ENCODE results near the gene MARK3. TPM values are rescaled to one million over a fixed set of nuclear protein-coding genes. Genes with fewer than 3 reads are reported as not detected.

Gene MARK3
- total RNA-seq, 5 donors from 2014 or later (not counting 1 experiment from before 2014, with no cell fraction given) = 94.7 to 128 (median 107) TPM

- Mint-ChIP-seq H3K4me1 (peaks cover 45 to 53% (median 45%) of the 10 kb centered on the region in 3 donors), H3K4me3 (no peak overlapping the region), H3K9me3 (no peaks in the 10 kb centered on the region), H3K27me3 (no peaks in the 10 kb centered on the region), H3K27ac (no peak overlapping the region), H3K36me3 (peaks cover 22% of the 10 kb centered on the region)
- H3K4me1 ChIP-seq (ENCODE audit: control insufficient read depth in 1 of 2, extremely low read depth in 1 of 2, insufficient read depth in 2 of 2, low read length in 2 of 2) = peaks cover 0 to 10% of the 10 kb centered on the region in 2 experiments
- CTCF ChIA-PET = interaction anchor here in 1 of 2 donors (0.6 kb wide), 1 partner anchor 365 kb away, joined by 3 read pairs; no protein-coding TSS in a partner anchor
- no peak for DNase-seq
- WGBS (ENCODE audit: insufficient coverage) = no CpG with 5 or more reads among the region's 6 CpGs
- H3K36me3 ChIP-seq (ENCODE audit: control insufficient read depth in 2 of 2, extremely low read depth in 1 of 2, insufficient read depth in 1 of 2, low read length in 1 of 2) = peaks cover 0 to 9% of the 10 kb centered on the region in 2 donors
- H3K9me3 ChIP-seq = no peaks in the 10 kb centered on the region
- ATAC-seq (replicated peaks in 1 of 4) = no peak
- H3K27ac ChIP-seq (ENCODE audit: low read length) = no peak overlapping the region
- POLR2A ChIA-PET = no interaction called here
- no peak overlapping the region for H3K4me3 ChIP-seq (ENCODE audit: control insufficient read depth in 1 of 2, extremely low read depth in 1 of 2, low read length in 1 of 2)
- no peaks in the 10 kb centered on the region for H3K27me3 ChIP-seq (replicated peaks in 1 of 2; ENCODE audit: control insufficient read depth in 2 of 2, extremely low read depth in 1 of 2, insufficient read depth in 2 of 2, low read length in 1 of 2)
Observed at GRCh38 chr14:103442288-103442687, 57.1 kb downstream of the MARK3 start.

- no peaks in the 10 kb centered on the region for H3K9me3 Mint-ChIP-seq
- H3K27me3 Mint-ChIP-seq = no peaks in the 10 kb centered on the region
- ChIA-PET POLR2A (no interaction called here), CTCF (no interaction called here)
- no CpG with 5 or more reads among the region's 2 CpGs for WGBS (ENCODE audit: insufficient coverage)
- no peak overlapping the region for H3K4me3 Mint-ChIP-seq
- ATAC-seq (replicated peaks in 1 of 4) = no peak
- Histone ChIP-seq H3K36me3 (ENCODE audit: control insufficient read depth in 2 of 2, extremely low read depth in 1 of 2, insufficient read depth in 1 of 2, low read length in 1 of 2) (peaks cover 0 to 9% of the 10 kb centered on the region in 2 donors), H3K27me3 (replicated peaks in 1 of 2; ENCODE audit: control insufficient read depth in 2 of 2, extremely low read depth in 1 of 2, insufficient read depth in 2 of 2, low read length in 1 of 2) (no peaks in the 10 kb centered on the region), H3K4me1 (ENCODE audit: control insufficient read depth in 1 of 2, extremely low read depth in 1 of 2, insufficient read depth in 2 of 2, low read length in 2 of 2) (peaks cover 0 to 14% of the 10 kb centered on the region in 2 experiments), H3K27ac (ENCODE audit: low read length) (no peak overlapping the region), H3K4me3 (ENCODE audit: control insufficient read depth in 1 of 2, extremely low read depth in 1 of 2, low read length in 1 of 2) (no peak overlapping the region), H3K9me3 (no peaks in the 10 kb centered on the region)
- peaks cover 49 to 61% (median 49%) of the 10 kb centered on the region in 3 donors for H3K4me1 Mint-ChIP-seq
- no peak overlapping the region for H3K27ac Mint-ChIP-seq
- no peak for DNase-seq
- peaks cover 17% of the 10 kb centered on the region for H3K36me3 Mint-ChIP-seq
Observed at GRCh38 chr14:103443111-103443510, 57.9 kb downstream of the MARK3 start.

- DNase-seq = no peak
- Mint-ChIP-seq H3K36me3 (peaks cover 8% of the 10 kb centered on the region), H3K27me3 (no peaks in the 10 kb centered on the region), H3K27ac (peak overlapping the region in 1 of 2 donors; percentile 52), H3K9me3 (no peaks in the 10 kb centered on the region), H3K4me1 (peaks cover 55 to 62% (median 55%) of the 10 kb centered on the region in 3 donors), H3K4me3 (no peak overlapping the region)
- Histone ChIP-seq H3K27ac (ENCODE audit: low read length) (no peak overlapping the region), H3K4me1 (ENCODE audit: control insufficient read depth in 1 of 2, extremely low read depth in 1 of 2, insufficient read depth in 2 of 2, low read length in 2 of 2) (peaks cover 0 to 14% of the 10 kb centered on the region in 2 experiments), H3K4me3 (ENCODE audit: control insufficient read depth in 1 of 2, extremely low read depth in 1 of 2, low read length in 1 of 2) (no peak overlapping the region), H3K36me3 (ENCODE audit: control insufficient read depth in 2 of 2, extremely low read depth in 1 of 2, insufficient read depth in 1 of 2, low read length in 1 of 2) (peaks cover 0 to 3% of the 10 kb centered on the region in 2 donors), H3K27me3 (replicated peaks in 1 of 2; ENCODE audit: control insufficient read depth in 2 of 2, extremely low read depth in 1 of 2, insufficient read depth in 2 of 2, low read length in 1 of 2) (no peaks in the 10 kb centered on the region), H3K9me3 (no peaks in the 10 kb centered on the region)
- POLR2A ChIA-PET = no interaction called here
- peak in 1 of 4 experiments; percentile 36 for ATAC-seq (replicated peaks in 1 of 4)
- CTCF ChIA-PET = no interaction called here
- 100% methylated on average over 1 of the region's 4 CpGs for WGBS (ENCODE audit: insufficient coverage)
Observed at GRCh38 chr14:103444837-103445524, 59.8 kb downstream of the MARK3 start.

- Histone ChIP-seq H3K36me3 (ENCODE audit: control insufficient read depth in 2 of 2, extremely low read depth in 1 of 2, insufficient read depth in 1 of 2, low read length in 1 of 2) (no peaks in the 10 kb centered on the region), H3K4me3 (ENCODE audit: control insufficient read depth in 1 of 2, extremely low read depth in 1 of 2, low read length in 1 of 2) (no peak overlapping the region), H3K9me3 (no peaks in the 10 kb centered on the region), H3K27ac (ENCODE audit: low read length) (no peak overlapping the region), H3K27me3 (replicated peaks in 1 of 2; ENCODE audit: control insufficient read depth in 2 of 2, extremely low read depth in 1 of 2, insufficient read depth in 2 of 2, low read length in 1 of 2) (no peaks in the 10 kb centered on the region), H3K4me1 (ENCODE audit: control insufficient read depth in 1 of 2, extremely low read depth in 1 of 2, insufficient read depth in 2 of 2, low read length in 2 of 2) (peaks cover 0 to 14% of the 10 kb centered on the region in 2 experiments)
- Mint-ChIP-seq H3K4me1 (peaks cover 54 to 62% (median 55%) of the 10 kb centered on the region in 3 donors), H3K27ac (peak overlapping the region in 1 of 2 donors; percentile 19), H3K9me3 (no peaks in the 10 kb centered on the region), H3K27me3 (no peaks in the 10 kb centered on the region), H3K36me3 (peaks cover 6% of the 10 kb centered on the region), H3K4me3 (no peak overlapping the region)
- DNase-seq = no peak
- CTCF ChIA-PET = no interaction called here
- WGBS (ENCODE audit: insufficient coverage) = 79% methylated on average over 2 of the region's 3 CpGs
- ATAC-seq (replicated peaks in 1 of 4) = no peak
- POLR2A ChIA-PET = no interaction called here
Observed at GRCh38 chr14:103445806-103446205, 60.6 kb downstream of the MARK3 start.

GRCh38 chr14:103448097-103448496, 62.9 kb downstream of the MARK3 start:
- DNase-seq (no peak), ATAC-seq (replicated peaks in 1 of 4) (no peak)
- Histone ChIP-seq H3K27ac (ENCODE audit: low read length) (no peak overlapping the region), H3K9me3 (no peaks in the 10 kb centered on the region), H3K36me3 (ENCODE audit: control insufficient read depth in 2 of 2, extremely low read depth in 1 of 2, insufficient read depth in 1 of 2, low read length in 1 of 2) (peaks cover 0 to 4% of the 10 kb centered on the region in 2 donors), H3K27me3 (replicated peaks in 1 of 2; ENCODE audit: control insufficient read depth in 2 of 2, extremely low read depth in 1 of 2, insufficient read depth in 2 of 2, low read length in 1 of 2) (no peaks in the 10 kb centered on the region), H3K4me1 (ENCODE audit: control insufficient read depth in 1 of 2, extremely low read depth in 1 of 2, insufficient read depth in 2 of 2, low read length in 2 of 2) (peaks cover 0 to 14% of the 10 kb centered on the region in 2 experiments), H3K4me3 (ENCODE audit: control insufficient read depth in 1 of 2, extremely low read depth in 1 of 2, low read length in 1 of 2) (no peak overlapping the region)
- Mint-ChIP-seq H3K4me3 (no peak overlapping the region), H3K36me3 (peaks cover 23% of the 10 kb centered on the region), H3K4me1 (peaks cover 53 to 62% (median 58%) of the 10 kb centered on the region in 3 donors), H3K9me3 (no peaks in the 10 kb centered on the region), H3K27me3 (no peaks in the 10 kb centered on the region), H3K27ac (peak overlapping the region in 1 of 2 donors; percentile 23)
- ChIA-PET CTCF (interaction anchor here in 1 of 2 donors (0.9 kb wide), 1 partner anchor 58 kb away, joined by 3 read pairs; no protein-coding TSS in a partner anchor), POLR2A (no interaction called here)
- no CpG with 5 or more reads among the region's 2 CpGs for WGBS (ENCODE audit: insufficient coverage)

GRCh38 chr14:103449634-103450161, 64.5 kb downstream of the MARK3 start:
- Histone ChIP-seq H3K27me3 (replicated peaks in 1 of 2; ENCODE audit: control insufficient read depth in 2 of 2, extremely low read depth in 1 of 2, insufficient read depth in 2 of 2, low read length in 1 of 2) (no peaks in the 10 kb centered on the region), H3K27ac (ENCODE audit: low read length) (no peak overlapping the region), H3K4me3 (ENCODE audit: control insufficient read depth in 1 of 2, extremely low read depth in 1 of 2, low read length in 1 of 2) (no peak overlapping the region), H3K9me3 (no peaks in the 10 kb centered on the region), H3K36me3 (ENCODE audit: control insufficient read depth in 2 of 2, extremely low read depth in 1 of 2, insufficient read depth in 1 of 2, low read length in 1 of 2) (peaks cover 4 to 5% of the 10 kb centered on the region in 2 donors), H3K4me1 (ENCODE audit: control insufficient read depth in 1 of 2, extremely low read depth in 1 of 2, insufficient read depth in 2 of 2, low read length in 2 of 2) (peaks cover 0 to 14% of the 10 kb centered on the region in 2 experiments)
- peaks cover 42 to 59% (median 54%) of the 10 kb centered on the region in 3 donors for H3K4me1 Mint-ChIP-seq
- no peaks in the 10 kb centered on the region for H3K9me3 Mint-ChIP-seq
- no peaks in the 10 kb centered on the region for H3K27me3 Mint-ChIP-seq
- DNase-seq = no peak
- POLR2A ChIA-PET = interaction anchor here in 1 of 2 donors (0.5 kb wide), 2 partner anchors 20 to 116 kb away, joined by 3 to 4 read pairs; partner anchors contain the start of gene EIF5
- CTCF ChIA-PET = no interaction called here
- no peak overlapping the region for H3K4me3 Mint-ChIP-seq
- H3K36me3 Mint-ChIP-seq = peaks cover 25% of the 10 kb centered on the region
- H3K27ac Mint-ChIP-seq = no peak overlapping the region
- no peak for ATAC-seq (replicated peaks in 1 of 4)
- no CpG with 5 or more reads among the region's 2 CpGs for WGBS (ENCODE audit: insufficient coverage)
